IMR-90 (cell line): ENCODE results near the gene MTCL1. TPM values are rescaled to one million over a fixed set of nuclear protein-coding genes. Genes with fewer than 3 reads are reported as not detected.

ENCODE experiments used
- ATAC-seq: fragments of 200-7000 bp; cut with Tn5 transposase; 2 replicates; pipeline ENCODE4 v1.9.1; 2020; ENCODE audit warnings: low read depth, mild to moderate bottlenecking, moderate library complexity
- Bru-seq: library from RNA; stranded (reverse); fragments of 400-500 nt; gene quantifications from one replicate; lab custom pipeline; 2021; lab: Mats Ljungman, UMichigan
- BruChase-seq, 2 experiments: library from RNA; stranded (reverse); fragments of 400-500 nt; gene quantifications; one replicate each; lab custom pipeline; 2021; lab: Mats Ljungman, UMichigan
- BruUV-seq: library from RNA; stranded (reverse); fragments of 400-500 nt; replicated peaks from 2 replicates; lab custom pipeline; 2021; lab: Mats Ljungman, UMichigan
- CTCF ChIA-PET: fragments of 300-600 bp; formaldehyde crosslinking; extraction: SDS; loops from one replicate; lab custom pipeline; 2021; ENCODE audit warnings: antibody characterized with exemption; lab: Yijun Ruan, JAX
- POLR2A ChIA-PET: fragments of 300-600 bp; sonication (Branson Sonifier 250); formaldehyde crosslinking; loops from one replicate; lab custom pipeline; 2022; ENCODE audit warnings: antibody characterized with exemption; ENCODE audit not compliant: unreplicated experiment; lab: Charles Lee
- DNase-seq: peaks from one replicate; pipeline ENCODE4 v3.0.0; 2013
- H2AFZ ChIP-seq: replicated peaks from 2 replicates; pipeline ENCODE3; 2013; ENCODE audit warnings: low read length, mild to moderate bottlenecking; ENCODE audit not compliant: poor library complexity
- H2AK5ac ChIP-seq: 2 replicates; pipeline ENCODE4 v1.6.1; 2013; ENCODE audit warnings: low read depth, low read length, inconsistent platforms
- H2AK9ac ChIP-seq: replicated peaks from 2 replicates; pipeline ENCODE3; 2013; ENCODE audit warnings: mild to moderate bottlenecking, low read depth, low read length, moderate library complexity; ENCODE audit not compliant: poor library complexity
- H2BK120ac ChIP-seq: 2 replicates; pipeline ENCODE4 v1.6.1; 2013; ENCODE audit warnings: low read depth, low read length, inconsistent platforms
- H2BK15ac ChIP-seq: 3 replicates; pipeline ENCODE4 v1.6.1; 2013; ENCODE audit warnings: low read depth, low read length, inconsistent platforms
- H2BK20ac ChIP-seq: 2 replicates; pipeline ENCODE4 v1.6.1; 2013; ENCODE audit warnings: low read depth, mild to moderate bottlenecking, inconsistent platforms, low read length, moderate library complexity
- H2BK5ac ChIP-seq: 2 replicates; pipeline ENCODE4 v1.6.1; 2013; ENCODE audit warnings: mild to moderate bottlenecking, low read depth, low read length, inconsistent platforms; ENCODE audit not compliant: poor library complexity, severe bottlenecking
- H3K14ac ChIP-seq: replicated peaks from 2 replicates; pipeline ENCODE4 v1.6.1; 2013; ENCODE audit warnings: low read depth, low read length, inconsistent platforms
- H3K18ac ChIP-seq: 2 replicates; pipeline ENCODE4 v1.6.1; 2013; ENCODE audit warnings: low read depth, low read length, control low read depth
- H3K23ac ChIP-seq: 2 replicates; pipeline ENCODE4 v1.6.1; 2013; ENCODE audit warnings: low read depth, low read length, inconsistent platforms
- H3K27ac ChIP-seq: 2 replicates; pipeline ENCODE4 v1.5.1; 2013; ENCODE audit warnings: mild to moderate bottlenecking, control low read depth, low read length; ENCODE audit not compliant: insufficient read depth
- H3K27me3 ChIP-seq: 2 replicates; pipeline ENCODE4 v1.6.1; 2013; ENCODE audit warnings: low read length; ENCODE audit not compliant: control insufficient read depth, insufficient read depth
- H3K36me3 ChIP-seq: 2 replicates; pipeline ENCODE4 v1.6.1; 2013; ENCODE audit warnings: low read length, mixed read lengths; ENCODE audit not compliant: control insufficient read depth, insufficient read depth
- H3K4ac ChIP-seq: 2 replicates; pipeline ENCODE4 v1.6.1; 2013; ENCODE audit warnings: low read depth, low read length, inconsistent platforms
- H3K4me1 ChIP-seq: 2 replicates; pipeline ENCODE4 v1.6.1; 2013; ENCODE audit warnings: low read length, mixed read lengths; ENCODE audit not compliant: control insufficient read depth, insufficient read depth
- H3K4me2 ChIP-seq: 2 replicates; pipeline ENCODE4 v1.6.1; 2013; ENCODE audit warnings: low read depth, mild to moderate bottlenecking, control low read depth, low read length, moderate library complexity
- H3K4me3 ChIP-seq: 2 replicates; pipeline ENCODE4 v1.5.1; 2013; ENCODE audit warnings: low read depth, mild to moderate bottlenecking, control low read depth, low read length, moderate library complexity; ENCODE audit not compliant: insufficient read depth
- H3K56ac ChIP-seq: 2 replicates; pipeline ENCODE4 v1.6.1; 2013; ENCODE audit warnings: low read length, inconsistent platforms; ENCODE audit not compliant: insufficient read depth; ENCODE audit errors: extremely low read depth
- H3K79me1 ChIP-seq, 2 experiments: 2 replicates each; pipeline ENCODE4 v1.6.1; 2013; ENCODE audit warnings: low read length in 2 of 2, inconsistent platforms in 1 of 2, low read depth in 1 of 2
- H3K9ac ChIP-seq: 2 replicates; pipeline ENCODE4 v1.6.1; 2013; ENCODE audit warnings: low read depth, low read length, control low read depth
- H3K9me1 ChIP-seq: 2 replicates; pipeline ENCODE4 v1.6.1; 2013; ENCODE audit warnings: low read length, inconsistent platforms; ENCODE audit not compliant: insufficient read depth
- H3K9me3 ChIP-seq: 2 replicates; pipeline ENCODE4 v1.6.1; 2013; ENCODE audit warnings: low read length; ENCODE audit not compliant: control insufficient read depth, insufficient read depth
- H4K20me1 ChIP-seq: 2 replicates; pipeline ENCODE4 v1.6.1; 2013; ENCODE audit warnings: low read length, inconsistent platforms; ENCODE audit not compliant: insufficient read depth
- H4K5ac ChIP-seq: 2 replicates; pipeline ENCODE4 v1.6.1; 2013; ENCODE audit warnings: mild to moderate bottlenecking, low read depth, low read length, control low read depth
- H4K8ac ChIP-seq, 2 experiments: 2 replicates each; pipeline ENCODE4 v1.6.1; 2013; ENCODE audit warnings: low read depth in 2 of 2, low read length in 2 of 2, control low read depth in 1 of 2, inconsistent platforms in 1 of 2
- H4K91ac ChIP-seq: 2 replicates; pipeline ENCODE4 v1.6.1; 2013; ENCODE audit warnings: low read depth, low read length, inconsistent platforms; ENCODE audit not compliant: insufficient read depth
- CEBPB ChIP-seq: IDR thresholded peaks from 2 replicates; pipeline ENCODE4 v1.6.1; 2012; ENCODE audit warnings: low read depth, low read length, improper control_type of control experiment
- CHD1 ChIP-seq: IDR thresholded peaks from 2 replicates; pipeline ENCODE4 v1.6.1; 2012; ENCODE audit warnings: low read depth, low read length, improper control_type of control experiment
- CTCF ChIP-seq: conservative IDR thresholded peaks from 2 replicates; pipeline ENCODE4 v1.5.1; 2012; ENCODE audit warnings: mild to moderate bottlenecking, low read depth, low read length, improper control_type of control experiment
- FOS ChIP-seq: fragments of 150-350 bp; IDR thresholded peaks from 2 replicates; pipeline ENCODE4 v1.6.1; 2016; ENCODE audit warnings: low read depth, low read length
- MAFK ChIP-seq: IDR thresholded peaks from 2 replicates; pipeline ENCODE4 v1.6.1; 2012; ENCODE audit warnings: low read depth, low read length, improper control_type of control experiment
- MAZ ChIP-seq: IDR thresholded peaks from 2 replicates; pipeline ENCODE4 v1.6.1; 2012; ENCODE audit warnings: low read depth, mild to moderate bottlenecking, low read length, improper control_type of control experiment, moderate library complexity, borderline replicate concordance
- RAD21 ChIP-seq: IDR thresholded peaks from 2 replicates; pipeline ENCODE4 v1.6.1; 2012; ENCODE audit warnings: low read length, improper control_type of control experiment
- RFX5 ChIP-seq: IDR thresholded peaks from 2 replicates; pipeline ENCODE4 v1.8.0; 2012; ENCODE audit warnings: low read depth, mild to moderate bottlenecking, low read length, moderate library complexity
- SMC3 ChIP-seq: fragments of 150-350 bp; IDR thresholded peaks from 2 replicates; pipeline ENCODE4 v1.6.1; 2016; ENCODE audit warnings: low read depth, mild to moderate bottlenecking, antibody characterized with exemption, low read length, moderate library complexity
- USF2 ChIP-seq: fragments of 150-350 bp; IDR thresholded peaks from 2 replicates; pipeline ENCODE4 v1.6.1; 2017; ENCODE audit warnings: mild to moderate bottlenecking, antibody characterized with exemption, low read length, low read depth
- WGBS, 2 experiments: methylation state at CpG; one replicate each; pipeline versions ENCODE4 v1.1.5 to v1.1.7; 2013; ENCODE audit warnings: missing lambda C conversion rate in 2 of 2; ENCODE audit not compliant: insufficient read length in 1 of 2; ENCODE audit errors: extremely low coverage in 2 of 2; 5-methylcytosine and 5-hydroxymethylcytosine counted together
- dilution Hi-C: fragments of 300-500 bp; cut with HindIII; formaldehyde crosslinking; loops from one replicate; pipeline ENCODE4 v1.14.3; 2018; ENCODE audit warnings: low sequenced_read_pairs; ENCODE audit not compliant: unreplicated experiment
- in situ Hi-C: fragments of 300-500 bp; cut with MboI; formaldehyde crosslinking; loops from 3 replicates; pipeline ENCODE4 v1.14.3; 2019; ENCODE audit warnings: low sequenced_read_pairs, inconsistent platforms, mixed read lengths
- intact Hi-C: fragments of 100-400 bp; cut with micrococcal nuclease; formaldehyde crosslinking; loops from 2 replicates; pipeline ENCODE4 v1.10.0; 2022
- long read RNA-seq: library from polyadenylated mRNA; unstranded; transcript quantifications from one replicate; pipeline ENCODE4 v2.0.0, GENCODE V29; 2021; ENCODE audit not compliant: unreplicated experiment
- polyA plus RNA-seq, 3 experiments: library from polyadenylated mRNA; depleted of rRNA; stranded (reverse); fragments of >200 nt; gene quantifications; 2 replicates each; pipeline ENCODE4 v1.2.3, GENCODE V29; 2012; ENCODE audit warnings: low replicate concordance in 1 of 3
- total RNA-seq: library from RNA; depleted of rRNA; stranded (reverse); fragments of >200 nt; gene quantifications from 2 replicates; pipeline ENCODE4 v1.2.3, GENCODE V29; 2012; rRNA removed
- TF ChIP-seq, protein P1 (sequence below): fragments of 150-350 bp; IDR thresholded peaks from 2 replicates; pipeline ENCODE4 v1.6.1; 2016; ENCODE audit warnings: low read depth, mild to moderate bottlenecking, low read length, moderate library complexity, borderline replicate concordance

Gene MTCL1
- total RNA-seq (29.0 and 38.6 TPM in 2 replicates), polyA plus RNA-seq (2012; rRNA removed) (44.7 and 45.3 TPM in 2 replicates), Bru-seq, nascent RNA (percentile 98 among the genes with signal in this experiment), BruChase-seq, experiment 1, labeled RNA remaining after a 6-hour chase (percentile 94 among the genes with signal in this experiment), BruChase-seq, experiment 2, labeled RNA remaining after a 2-hour chase (percentile 96 among the genes with signal in this experiment)
- polyA plus RNA-seq (2012; cell fraction: cytosol; rRNA removed), result 26.0 and 32.1 TPM in 2 replicates
- 165 and 175 TPM in 2 replicates for polyA plus RNA-seq (2012; cell fraction: nucleus; rRNA removed; ENCODE audit: low replicate concordance)
- long read RNA-seq, partial matches to known transcripts, result 55 of 71 reads
- long read RNA-seq, other reads (novel, unspliced or antisense), result 14 of 71 reads

- H3K9me3 ChIP-seq, result no peaks in the 10 kb centered on the region
- peak within 1 kb of the TSS; percentile 96 for H2BK120ac ChIP-seq
- intact Hi-C loops, result loop anchor here (5.0 kb wide), 1 partner anchor 617 kb away; no protein-coding TSS in a partner anchor
- H3K18ac ChIP-seq, result peak within 1 kb of the TSS; percentile 41
- H3K14ac ChIP-seq, result peak within 1 kb of the TSS; percentile 98
- in situ Hi-C loops, result loop anchor here (5.0 kb wide), 1 partner anchor 92 kb away; no protein-coding TSS in a partner anchor
- no peak for DNase-seq
- peaks cover 24% of the 10 kb centered on the region for H3K4me1 ChIP-seq
- H3K79me1 ChIP-seq, result peaks cover 0 to 52% of the 10 kb centered on the region in 2 experiments; a peak in 2 of 4 replicates
- no TSS peak for BruUV-seq
- CTCF ChIA-PET, result interaction anchor here (1.6 kb wide), 1 partner anchor 263 kb away, joined by 3 read pairs; no protein-coding TSS in a partner anchor
- peak within 1 kb of the TSS; percentile 67 for H2BK20ac ChIP-seq
- H2AK9ac ChIP-seq, result peak within 1 kb of the TSS; percentile 98
- peak within 1 kb of the TSS; percentile 91 for H3K9ac ChIP-seq
- H3K4me2 ChIP-seq, result peak within 1 kb of the TSS; percentile 75
- H3K4me3 ChIP-seq, result peak within 1 kb of the TSS; percentile 93
- peak within 1 kb of the TSS; percentile 63 for H2AK5ac ChIP-seq
- H4K91ac ChIP-seq, result peak within 1 kb of the TSS; percentile 62
- H4K5ac ChIP-seq, result peak within 1 kb of the TSS; percentile 15
- WGBS, 2 experiments, result 0% methylated on average over 36 of the region's 123 CpGs; no CpG with 5 or more reads in 1 of the 2 experiments
- POLR2A ChIA-PET, result no interaction called here
- TF ChIP-seq MAFK (no peak), RFX5 (no peak), RAD21 (no peak), FOS (no peak), MAZ (no peak), CTCF (no peak), SMC3 (no peak), USF2 (no peak), CEBPB (no peak), CHD1 (no peak)
- TF ChIP-seq, protein P1, sequence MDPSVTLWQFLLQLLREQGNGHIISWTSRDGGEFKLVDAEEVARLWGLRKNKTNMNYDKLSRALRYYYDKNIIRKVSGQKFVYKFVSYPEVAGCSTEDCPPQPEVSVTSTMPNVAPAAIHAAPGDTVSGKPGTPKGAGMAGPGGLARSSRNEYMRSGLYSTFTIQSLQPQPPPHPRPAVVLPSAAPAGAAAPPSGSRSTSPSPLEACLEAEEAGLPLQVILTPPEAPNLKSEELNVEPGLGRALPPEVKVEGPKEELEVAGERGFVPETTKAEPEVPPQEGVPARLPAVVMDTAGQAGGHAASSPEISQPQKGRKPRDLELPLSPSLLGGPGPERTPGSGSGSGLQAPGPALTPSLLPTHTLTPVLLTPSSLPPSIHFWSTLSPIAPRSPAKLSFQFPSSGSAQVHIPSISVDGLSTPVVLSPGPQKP, result no peak
- peak within 1 kb of the TSS; percentile 96 for H3K4ac ChIP-seq
- H3K23ac ChIP-seq, result peak within 1 kb of the TSS; percentile 96
- H4K8ac ChIP-seq, result peak within 1 kb of the TSS; percentile 58 to 92
- dilution Hi-C loops, result no loop called here
- peak within 1 kb of the TSS; percentile 60; the same call in 2 of the 3 replicates for H2BK15ac ChIP-seq
- H4K20me1 ChIP-seq, result peaks cover 36% of the 10 kb centered on the region
- peak within 1 kb of the TSS; percentile 91 for H3K27ac ChIP-seq
- peak within 1 kb of the TSS; percentile 97 for H2AFZ ChIP-seq
- peak; percentile 31 for ATAC-seq
- peak within 1 kb of the TSS; percentile 74 for H3K56ac ChIP-seq
- H3K9me1 ChIP-seq, result peaks cover 18% of the 10 kb centered on the region
- peaks cover 11% of the 10 kb centered on the region for H3K36me3 ChIP-seq
- peak within 1 kb of the TSS; percentile 89 for H2BK5ac ChIP-seq
- H3K27me3 ChIP-seq, result no peaks in the 10 kb centered on the region
Observed at GRCh38 chr18:8705238-8705960, at the start of gene MTCL1. TSS of gene MTCL1 (plus strand) at chr18:8705556. CDS start at chr18:8705661, 105 bp downstream.
